Measurements from ENCODE around the gene CHRNE. TPM values are rescaled to one million over a fixed set of nuclear protein-coding genes. Genes with fewer than 3 reads are reported as not detected.

CHRNE gene
- total and polyA plus RNA-seq, 2 of the 13 experiments (the other 11 are each of a cell fraction or from before 2014, with no cell fraction given): 0.53 to 0.59 TPM

- no peak for TF ChIP-seq ZNF510 (CRISPR knock-in tag; IDR thresholded peaks at IDR 0.05; ENCODE audit: low read depth)
- no peak for TF ChIP-seq DNMT3B (CRISPR knock-in tag; conservative IDR thresholded peaks at IDR 0.05)
- TF ChIP-seq, protein P1, sequence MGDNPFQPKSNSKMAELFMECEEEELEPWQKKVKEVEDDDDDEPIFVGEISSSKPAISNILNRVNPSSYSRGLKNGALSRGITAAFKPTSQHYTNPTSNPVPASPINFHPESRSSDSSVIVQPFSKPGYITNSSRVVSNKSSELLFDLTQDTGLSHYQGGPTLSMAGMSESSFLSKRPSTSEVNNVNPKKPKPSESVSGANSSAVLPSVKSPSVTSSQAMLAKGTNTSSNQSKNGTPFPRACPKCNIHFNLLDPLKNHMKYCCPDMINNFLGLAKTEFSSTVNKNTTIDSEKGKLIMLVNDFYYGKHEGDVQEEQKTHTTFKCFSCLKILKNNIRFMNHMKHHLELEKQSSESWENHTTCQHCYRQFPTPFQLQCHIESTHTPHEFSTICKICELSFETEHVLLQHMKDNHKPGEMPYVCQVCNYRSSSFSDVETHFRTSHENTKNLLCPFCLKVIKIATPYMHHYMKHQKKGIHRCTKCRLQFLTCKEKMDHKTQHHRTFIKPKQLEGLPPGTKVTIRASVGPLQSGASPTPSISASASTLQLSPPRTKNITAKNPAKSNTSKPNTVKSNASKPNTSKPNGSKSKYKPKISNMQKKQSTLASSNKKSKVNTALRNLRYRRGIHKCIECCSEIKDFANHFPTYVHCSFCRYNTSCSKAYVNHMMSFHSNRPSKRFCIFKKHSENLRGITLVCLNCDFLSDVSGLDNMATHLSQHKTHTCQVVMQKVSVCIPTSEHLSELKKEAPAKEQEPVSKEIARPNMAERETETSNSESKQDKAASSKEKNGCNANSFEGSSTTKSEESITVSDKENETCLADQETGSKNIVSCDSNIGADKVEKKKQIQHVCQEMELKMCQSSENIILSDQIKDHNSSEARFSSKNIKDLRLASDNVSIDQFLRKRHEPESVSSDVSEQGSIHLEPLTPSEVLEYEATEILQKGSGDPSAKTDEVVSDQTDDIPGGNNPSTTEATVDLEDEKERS (CRISPR knock-in tag; IDR thresholded peaks at IDR 0.05): no peak
- no peak for TF ChIP-seq TOE1 (CRISPR knock-in tag; IDR thresholded peaks at IDR 0.05)
- TF ChIP-seq KLF6 (CRISPR knock-in tag; IDR thresholded peaks at IDR 0.05): no peak
- TF ChIP-seq RXRA (CRISPR knock-in tag; IDR thresholded peaks at IDR 0.05): peak; percentile 55
- TF ChIP-seq ATAD3A (CRISPR knock-in tag; IDR thresholded peaks at IDR 0.05): no peak
- TF ChIP-seq SIN3B (IDR thresholded peaks at IDR 0.05; ENCODE audit: low read length): no peak
- TF ChIP-seq TCF7 (IDR thresholded peaks at IDR 0.05; ENCODE audit: low read depth): no peak
- TF ChIP-seq GLMP (CRISPR knock-in tag; IDR thresholded peaks at IDR 0.05; ENCODE audit: borderline replicate concordance): no peak
- TF ChIP-seq STAT6 (CRISPR knock-in tag; IDR thresholded peaks at IDR 0.05; ENCODE audit: borderline replicate concordance): no peak
- no peak for TF ChIP-seq HOXA5 (CRISPR knock-in tag; IDR thresholded peaks at IDR 0.05)
- TF ChIP-seq FOXK1 (CRISPR knock-in tag; IDR thresholded peaks at IDR 0.05; ENCODE audit: borderline replicate concordance, low read depth): no peak
- TF ChIP-seq ZFYVE20 (CRISPR knock-in tag; IDR thresholded peaks at IDR 0.05; ENCODE audit: borderline replicate concordance, low read depth): no peak
- TF ChIP-seq, protein P2, sequence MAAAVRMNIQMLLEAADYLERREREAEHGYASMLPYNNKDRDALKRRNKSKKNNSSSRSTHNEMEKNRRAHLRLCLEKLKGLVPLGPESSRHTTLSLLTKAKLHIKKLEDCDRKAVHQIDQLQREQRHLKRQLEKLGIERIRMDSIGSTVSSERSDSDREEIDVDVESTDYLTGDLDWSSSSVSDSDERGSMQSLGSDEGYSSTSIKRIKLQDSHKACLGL (CRISPR knock-in tag; IDR thresholded peaks at IDR 0.05): no peak
- TF ChIP-seq ZNF430 (CRISPR knock-in tag; IDR thresholded peaks at IDR 0.05): peak; percentile 37; the same call in 1 of the 2 replicates
- TF ChIP-seq PHB2 (IDR thresholded peaks at IDR 0.05; ENCODE audit: partially characterized antibody): no peak
- no peak for TF ChIP-seq TBX3 (IDR thresholded peaks at IDR 0.05; ENCODE audit: borderline replicate concordance)
- no peak for TF ChIP-seq NFATC3 (CRISPR knock-in tag; IDR thresholded peaks at IDR 0.05)
- TF ChIP-seq SIN3A (IDR thresholded peaks at IDR 0.05; ENCODE audit: borderline replicate concordance, low read depth, low read length): no peak
Measured at GRCh38 chr17:4934173-4934979, 31.5 kb upstream of the CHRNE start (continued).
